Coronary artery (tissue), 2 donors: ENCODE results near the gene UCN.
A peak's percentile ranks its signal among the peaks of the same experiment; 100 is the strongest.

Experiments used
- DNase-seq: peaks from one replicate; pipeline ENCODE4 v3.0.0-alpha.2; 2017; ENCODE audit warnings: low spot score
- H3K27ac ChIP-seq, 2 donors: fragments of 200-600 bp; sonication (generic); one replicate each; pipeline ENCODE4 v1.5.1; 2016 to 2019
- H3K4me3 ChIP-seq: fragments of 200-600 bp; sonication (generic); 2 replicates; pipeline ENCODE4 v1.5.1; 2016; ENCODE audit warnings: mild to moderate bottlenecking, moderate library complexity
- CTCF ChIP-seq: fragments of 200-600 bp; sonication (generic); IDR thresholded peaks from one replicate; pipeline ENCODE4 v1.5.1; 2019; ENCODE audit warnings: antibody characterized with exemption

Gene UCN

GRCh38 chr2:27350106-27350693, 42.0 kb upstream of the UCN start:
- DNase-seq = no peak
- TF ChIP-seq CTCF = no peak
- H3K4me3 ChIP-seq = no peak overlapping the region
- H3K27ac ChIP-seq = no peak overlapping the region

GRCh38 chr2:27347641-27348040, 39.4 kb upstream of the UCN start:
- H3K27ac ChIP-seq = peak overlapping the region in 1 of 2 donors; percentile 26
- no peak for TF ChIP-seq CTCF
- no peak overlapping the region for H3K4me3 ChIP-seq
- DNase-seq = no peak

GRCh38 chr2:27336173-27336572, 27.9 kb upstream of the UCN start:
- DNase-seq = no peak
- no peak for TF ChIP-seq CTCF
- no peak overlapping the region for H3K4me3 ChIP-seq
- H3K27ac ChIP-seq = no peak overlapping the region

GRCh38 chr2:27335311-27335710, 27.1 kb upstream of the UCN start:
- H3K27ac ChIP-seq = no peak overlapping the region
- DNase-seq = no peak
- no peak for TF ChIP-seq CTCF
- H3K4me3 ChIP-seq = no peak overlapping the region

DNA sequence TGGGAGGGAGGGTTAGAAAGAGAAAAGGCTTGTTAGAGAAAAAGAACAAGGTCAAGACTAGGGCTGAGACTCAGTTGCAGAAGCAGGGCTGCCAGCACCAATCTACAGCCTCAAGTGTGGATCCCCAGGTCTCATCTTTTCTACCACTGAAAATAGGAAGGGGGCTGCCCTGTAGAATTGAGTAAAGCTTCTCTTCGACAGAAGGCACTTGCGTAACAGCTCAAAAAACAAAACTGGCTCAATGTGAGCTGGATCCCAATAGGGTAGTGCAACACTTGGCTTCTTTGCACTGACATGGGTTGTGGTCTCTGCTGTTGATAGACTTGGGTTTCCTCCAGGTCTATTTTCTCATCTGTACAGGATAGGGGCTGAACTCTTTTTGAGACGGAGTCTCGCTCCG, 16.5 kb upstream of the UCN start:
- DNase-seq = no peak

DNA sequence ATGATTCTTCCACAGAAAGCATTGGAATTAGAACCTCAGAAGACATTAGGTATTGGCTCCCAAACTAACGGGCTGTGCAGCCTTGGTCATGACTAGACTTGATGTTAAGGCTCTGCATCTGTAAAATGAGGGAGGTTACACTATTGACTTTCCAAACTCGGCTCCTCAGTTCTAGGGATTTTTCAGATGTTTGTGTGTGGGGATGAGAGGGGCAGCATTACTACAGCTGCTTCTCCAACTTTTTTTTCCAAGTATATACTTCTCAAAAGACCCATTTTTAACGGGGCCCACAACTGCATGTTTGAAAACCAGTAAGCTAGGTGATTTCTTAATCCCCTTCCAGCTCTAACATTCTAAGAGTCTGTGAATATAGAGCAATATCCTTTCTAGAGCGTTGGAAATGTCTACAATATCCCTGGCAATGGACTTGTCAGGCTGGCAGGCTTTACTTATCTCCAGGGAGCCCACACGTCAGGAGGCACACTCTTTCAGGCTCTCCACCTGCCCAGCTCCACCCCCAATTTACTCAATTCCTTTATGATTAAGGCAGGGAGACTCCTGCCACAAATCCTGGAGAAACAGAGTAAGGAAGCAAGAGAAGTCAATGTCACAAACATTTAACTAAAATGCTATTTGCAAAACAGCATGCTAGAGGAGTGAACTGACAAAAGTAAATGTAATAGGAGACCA, 15.5 kb upstream of the UCN start:
- TF ChIP-seq CTCF = no peak
- no peak for DNase-seq
- peak overlapping the region; percentile 90 for H3K4me3 ChIP-seq
- H3K27ac ChIP-seq = peak overlapping the region; percentile 91 to 95

More for the DNA sequence above, 16.5 kb upstream of the UCN start:
- Histone ChIP-seq H3K27ac (no peak overlapping the region), H3K4me3 (no peak overlapping the region)
- TF ChIP-seq CTCF = no peak
